Psoas muscle (tissue), 8 donors: ENCODE results near the gene C1orf116. TPM values are rescaled to one million over a fixed set of nuclear protein-coding genes. Genes with fewer than 3 reads are reported as not detected.

Experiments used
- ATAC-seq, 4 donors: fragments of 200-7000 bp; cut with Tn5 transposase; one replicate each; pipeline ENCODE4 v1.9.1; 2020; ENCODE audit warnings: moderate library complexity in 3 of 4, mild to moderate bottlenecking in 2 of 4
- DNase-seq, 2 donors: peaks; one replicate each; pipeline ENCODE4 v3.0.0-alpha.2; 2020
- H3K27ac ChIP-seq: fragments of 200-600 bp; one replicate; pipeline ENCODE4 v1.8.0; 2022
- H3K27me3 ChIP-seq, 3 donors: fragments of 200-600 bp in 1 of 3; one replicate each; pipeline versions ENCODE4 v1.6.1 to v1.8.0; 2013 to 2022; ENCODE audit warnings: low read length in 2 of 3, mild to moderate bottlenecking in 2 of 3, moderate library complexity in 1 of 3; ENCODE audit not compliant: insufficient read depth in 3 of 3
- H3K36me3 ChIP-seq, 2 donors: fragments of 200-600 bp in 1 of 2; one replicate each; pipeline versions ENCODE4 v1.6.1 to v1.8.0; 2013 to 2022; ENCODE audit warnings: low read depth in 1 of 2, mild to moderate bottlenecking in 1 of 2, moderate library complexity in 1 of 2; ENCODE audit not compliant: insufficient read depth in 1 of 2
- H3K4me1 ChIP-seq: fragments of 200-600 bp; one replicate; pipeline ENCODE4 v1.8.0; 2022
- H3K4me3 ChIP-seq: fragments of 200-600 bp; one replicate; pipeline ENCODE4 v1.8.0; 2022; ENCODE audit warnings: mild to moderate bottlenecking
- H3K9me3 ChIP-seq: fragments of 200-600 bp; one replicate; pipeline ENCODE4 v1.8.0; 2022
- WGBS, 3 donors: extraction: QIAGEN DNeasy Blood & Tissue Kit; methylation state at CpG; one replicate each; pipeline versions ENCODE4 v1.1.6 to v1.1.7; 2013; 5-methylcytosine and 5-hydroxymethylcytosine counted together
- intact Hi-C, 2 donors: fragments of 100-400 bp; cut with DNase I; formaldehyde crosslinking; loops; one replicate each; pipeline versions ENCODE4 v1.11.0 to v1.14.2; 2022
- polyA plus RNA-seq, 3 donors: library from polyadenylated mRNA; stranded (reverse); fragments of 200-250 nt; gene quantifications; one replicate each; pipeline ENCODE4 v1.2.3, GENCODE V29; 2013
- total RNA-seq, 4 donors: library from RNA; stranded (reverse); fragmentation: NEBNext Ultra II Directional in 2 of 4; extraction: Animal tissue kit (Norgen Biotek cat#: 25700) in 2 of 4; gene quantifications; one replicate each; pipeline versions ENCODE4 v1.2.1 to v1.2.4, GENCODE V29; 2021 to 2023
- TF ChIP-seq, protein P1 (sequence below): fragments of 200-600 bp; IDR thresholded peaks from one replicate; pipeline ENCODE4 v1.8.0; 2022; ENCODE audit warnings: antibody characterized with exemption
- donor health status: healthy with polysubstance abuse.
- donor health status: DM: no; HTN: no; CAD: no; lungs with moderate emphysema.
- donor health status: Bipolar disorder and iron deficiency.
- donor health status: healthy.
- donor health status: DM: yes; HTN: yes; CAD: no.
- donor health status: DM: no; HTN: no; CAD: no.
- donor health status: DM: no; HTN: no; CAD: no.
- donor health status: DM: yes; HTN: yes; CAD: no.

C1orf116 gene
- total and polyA plus RNA-seq, 7 donors = 0.12 to 1.4 (median 0.35) TPM

DNA sequence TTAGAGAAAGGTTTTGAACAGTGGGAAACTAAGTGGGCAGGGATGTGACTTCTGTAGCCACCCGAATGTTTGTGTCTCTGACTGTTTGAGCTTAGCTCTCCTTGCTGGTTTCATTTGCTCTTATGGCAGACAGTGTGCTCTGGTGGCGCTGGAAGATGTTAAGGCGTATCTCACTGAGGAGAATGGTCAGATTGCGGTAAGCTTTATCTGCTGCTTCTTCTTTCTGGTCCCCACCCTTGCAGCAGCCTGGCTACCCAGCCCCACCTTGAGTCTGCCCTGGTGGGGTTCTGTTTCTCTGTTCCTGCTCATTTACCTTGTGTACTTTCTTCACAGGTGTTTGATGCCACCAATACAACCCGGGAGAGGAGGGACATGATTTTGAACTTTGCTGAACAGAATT is 30.5 kb upstream of the C1orf116 start:
- H3K9me3 ChIP-seq = no peaks in the 10 kb centered on the region
- ATAC-seq = no peak
- no peak for DNase-seq
- H3K4me1 ChIP-seq = peaks cover 8% of the 10 kb centered on the region
- no peaks in the 10 kb centered on the region for H3K27me3 ChIP-seq
- H3K4me3 ChIP-seq = no peak overlapping the region
- no peak overlapping the region for H3K27ac ChIP-seq
- TF ChIP-seq, protein P1, sequence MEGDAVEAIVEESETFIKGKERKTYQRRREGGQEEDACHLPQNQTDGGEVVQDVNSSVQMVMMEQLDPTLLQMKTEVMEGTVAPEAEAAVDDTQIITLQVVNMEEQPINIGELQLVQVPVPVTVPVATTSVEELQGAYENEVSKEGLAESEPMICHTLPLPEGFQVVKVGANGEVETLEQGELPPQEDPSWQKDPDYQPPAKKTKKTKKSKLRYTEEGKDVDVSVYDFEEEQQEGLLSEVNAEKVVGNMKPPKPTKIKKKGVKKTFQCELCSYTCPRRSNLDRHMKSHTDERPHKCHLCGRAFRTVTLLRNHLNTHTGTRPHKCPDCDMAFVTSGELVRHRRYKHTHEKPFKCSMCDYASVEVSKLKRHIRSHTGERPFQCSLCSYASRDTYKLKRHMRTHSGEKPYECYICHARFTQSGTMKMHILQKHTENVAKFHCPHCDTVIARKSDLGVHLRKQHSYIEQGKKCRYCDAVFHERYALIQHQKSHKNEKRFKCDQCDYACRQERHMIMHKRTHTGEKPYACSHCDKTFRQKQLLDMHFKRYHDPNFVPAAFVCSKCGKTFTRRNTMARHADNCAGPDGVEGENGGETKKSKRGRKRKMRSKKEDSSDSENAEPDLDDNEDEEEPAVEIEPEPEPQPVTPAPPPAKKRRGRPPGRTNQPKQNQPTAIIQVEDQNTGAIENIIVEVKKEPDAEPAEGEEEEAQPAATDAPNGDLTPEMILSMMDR = no peak
- peaks cover 6 to 66% of the 10 kb centered on the region in 2 donors for H3K36me3 ChIP-seq
- intact Hi-C loops = no loop called here
- WGBS, 3 donors = 92 to 95% (median 93%) methylated on average over 5 of the region's 5 CpGs

DNA sequence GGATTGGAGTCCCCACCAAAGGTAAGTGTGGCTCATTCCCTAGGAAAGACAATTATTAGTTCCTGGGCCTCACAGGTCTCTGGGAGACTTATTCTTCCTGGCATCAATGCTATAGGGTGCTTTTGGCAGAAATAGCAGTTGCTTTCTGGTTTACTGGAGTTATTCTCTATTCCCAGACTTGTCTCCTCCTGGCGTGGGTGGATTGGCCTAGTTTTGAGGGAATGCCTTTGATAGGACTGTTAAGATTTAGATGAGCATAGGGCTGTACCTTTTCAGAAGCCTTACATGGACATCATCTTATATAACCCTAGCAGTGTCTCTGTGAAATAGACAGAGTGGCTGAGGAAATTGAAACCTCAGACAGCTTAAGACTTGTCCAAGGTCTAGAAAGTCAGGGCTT is 29.5 kb upstream of the C1orf116 start:
- no peak overlapping the region for H3K27ac ChIP-seq
- no peak for ATAC-seq
- TF ChIP-seq, protein P1 = no peak
- no peak overlapping the region for H3K4me3 ChIP-seq
- no peak for DNase-seq
- intact Hi-C loops = no loop called here
- H3K36me3 ChIP-seq = peaks cover 4 to 58% of the 10 kb centered on the region in 2 donors
- no peaks in the 10 kb centered on the region for H3K9me3 ChIP-seq
- peaks cover 9% of the 10 kb centered on the region for H3K4me1 ChIP-seq
- 88 to 100% (median 98%) methylated on average over 1 of the region's 1 CpG for WGBS, 3 donors
- no peaks in the 10 kb centered on the region for H3K27me3 ChIP-seq

DNA sequence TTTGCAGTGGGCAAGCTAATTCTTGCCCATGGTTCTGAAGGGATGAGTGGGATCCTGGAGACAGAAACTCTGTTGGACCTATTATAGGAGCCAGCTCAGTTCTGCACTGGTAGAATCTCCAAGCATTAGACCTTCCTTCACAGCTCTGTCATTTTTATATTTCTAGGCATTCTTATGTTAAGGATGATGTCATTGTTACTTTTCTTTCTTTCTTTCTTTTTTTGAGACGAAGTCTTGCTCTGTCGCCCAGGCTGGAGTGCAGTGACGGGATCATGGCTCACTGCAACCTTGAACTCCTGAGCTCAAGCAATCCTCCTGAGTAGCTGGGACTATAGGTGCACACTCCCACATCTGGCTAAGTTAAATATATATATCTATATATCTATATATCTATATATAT is 28.0 kb upstream of the C1orf116 start:
- H3K27me3 ChIP-seq = no peaks in the 10 kb centered on the region
- H3K27ac ChIP-seq = no peak overlapping the region
- H3K9me3 ChIP-seq = no peaks in the 10 kb centered on the region
- no peak for ATAC-seq
- H3K4me1 ChIP-seq = peaks cover 9% of the 10 kb centered on the region
- DNase-seq = no peak
- peaks cover 4 to 45% of the 10 kb centered on the region in 2 donors for H3K36me3 ChIP-seq
- TF ChIP-seq, protein P1 = no peak
- intact Hi-C loops = no loop called here
- H3K4me3 ChIP-seq = no peak overlapping the region
- 72 to 93% (median 88%) methylated on average over 3 of the region's 3 CpGs for whole genome bisulfite sequencing, 3 donors

DNA sequence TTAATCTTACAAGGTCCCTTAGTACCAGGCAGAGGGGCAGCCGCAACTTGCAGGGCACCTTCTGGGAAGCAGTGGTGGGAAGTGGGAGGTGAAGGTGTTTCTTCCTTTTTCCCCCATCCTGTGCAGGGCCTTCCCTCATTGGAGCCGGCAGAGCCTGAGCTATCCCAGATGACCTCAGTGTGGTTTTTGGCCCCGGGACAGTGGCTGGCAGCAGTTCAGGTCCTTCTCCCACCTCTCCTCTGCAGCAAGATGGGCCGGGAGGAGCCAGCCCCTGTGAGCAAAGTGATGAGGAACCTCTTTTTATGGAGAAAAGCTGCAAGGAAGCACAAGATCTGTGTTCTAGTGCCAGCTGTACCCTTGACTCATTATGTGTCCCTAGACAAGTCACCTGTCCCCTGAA is 27.3 kb upstream of the C1orf116 start:
- intact Hi-C loops = no loop called here
- Histone ChIP-seq H3K27me3 (no peaks in the 10 kb centered on the region), H3K9me3 (no peaks in the 10 kb centered on the region), H3K4me3 (peak overlapping the region; percentile 34), H3K4me1 (peaks cover 9% of the 10 kb centered on the region), H3K36me3 (peaks cover 4 to 38% of the 10 kb centered on the region in 2 donors), H3K27ac (peak overlapping the region; percentile 84)
- DNase-seq (no peak), ATAC-seq (no peak)
- 60 to 66% (median 62%) methylated on average over 4 of the region's 4 CpGs for WGBS, 3 donors
- TF ChIP-seq, protein P1 = no peak
